GM12872 (cell line): ENCODE measurements around the gene ABCB4.

ENCODE experiments used
- CTCF ChIP-seq: IDR thresholded peaks from 3 replicates; pipeline ENCODE4 v1.5.1; 2011; ENCODE audit warnings: low read depth, mild to moderate bottlenecking, low read length, moderate library complexity; ENCODE audit not compliant: insufficient read depth

ABCB4 gene

GRCh38 chr7:87456247-87456646, 19.2 kb downstream of the ABCB4 start:
- TF ChIP-seq CTCF, result no peak

- no peak for TF ChIP-seq CTCF
Measured at GRCh38 chr7:87452279-87452678, 23.2 kb downstream of the ABCB4 start.

GRCh38 chr7:87451187-87451586, 24.3 kb downstream of the ABCB4 start:
- TF ChIP-seq CTCF, result no peak

GRCh38 chr7:87450706-87451105, 24.8 kb downstream of the ABCB4 start:
- TF ChIP-seq CTCF, result no peak

- TF ChIP-seq CTCF, result no peak
Measured at GRCh38 chr7:87448388-87448787, 27.1 kb downstream of the ABCB4 start.

GRCh38 chr7:87447116-87447635, 28.3 kb downstream of the ABCB4 start:
- no peak for TF ChIP-seq CTCF

- TF ChIP-seq CTCF, result no peak
Measured at GRCh38 chr7:87445897-87446296, 29.6 kb downstream of the ABCB4 start.

GRCh38 chr7:87435546-87435945, 39.9 kb downstream of the ABCB4 start:
- no peak for TF ChIP-seq CTCF
